SK-N-SH treated with all-trans-retinoic acid at 6 μM for 48 hours (cell line): Measurements from ENCODE around the gene CBFA2T2.
"Not testable (repeated sequence)": the region's sequence is repeated elsewhere in the genome, so short reads cannot be mapped to it uniquely, and the experiment has no call there.

Experiments used
- ATAC-seq: fragments of 200-7000 bp; cut with Tn5 transposase; 3 replicates; pipeline ENCODE4 v1.9.1; 2020; ENCODE audit warnings: mild to moderate bottlenecking, moderate library complexity
- ARNTL ChIP-seq: fragments of 450-650 bp; formaldehyde crosslinking; IDR thresholded peaks from 2 replicates; pipeline ENCODE4 v1.5.0; 2020; ENCODE audit warnings: low read depth, mild to moderate bottlenecking, moderate library complexity, borderline replicate concordance
- BACH2 ChIP-seq: fragments of 250-450 bp; sonication (Bioruptor Pico); IDR thresholded peaks from 2 replicates; pipeline ENCODE4 v1.9.0; 2021; ENCODE audit warnings: mild to moderate bottlenecking, borderline replicate concordance
- CREB5 ChIP-seq: fragments of 250-450 bp; sonication (Bioruptor Pico); IDR thresholded peaks from 2 replicates; pipeline ENCODE4 v1.5.1; 2020; ENCODE audit warnings: low read depth, mild to moderate bottlenecking, moderate library complexity
- CSDC2 ChIP-seq: fragments of 250-450 bp; sonication (Bioruptor Pico); IDR thresholded peaks from 2 replicates; pipeline ENCODE4 v1.5.0; 2020; ENCODE audit warnings: mild to moderate bottlenecking, moderate library complexity
- ESRRG ChIP-seq: fragments of 250-450 bp; sonication (Bioruptor Pico); IDR thresholded peaks from 2 replicates; pipeline ENCODE4 v1.6.1; 2021; ENCODE audit warnings: mild to moderate bottlenecking
- GLIS3 ChIP-seq: fragments of 250-450 bp; sonication (Bioruptor Pico); IDR thresholded peaks from 2 replicates; pipeline ENCODE4 v1.5.0; 2020; ENCODE audit warnings: mild to moderate bottlenecking, moderate library complexity
- ISL1 ChIP-seq: fragments of 250-450 bp; sonication (Bioruptor Pico); IDR thresholded peaks from 2 replicates; pipeline ENCODE4 v2.1.2; 2022; ENCODE audit warnings: mild to moderate bottlenecking, moderate library complexity
- PATZ1 ChIP-seq: fragments of 250-450 bp; sonication (Bioruptor Pico); IDR thresholded peaks from 2 replicates; pipeline ENCODE4 v1.8.0; 2020; ENCODE audit warnings: mild to moderate bottlenecking, moderate library complexity, borderline replicate concordance
- RARB ChIP-seq: fragments of 250-450 bp; sonication (Bioruptor Pico); IDR thresholded peaks from 2 replicates; pipeline ENCODE4 v1.8.0; 2021; ENCODE audit warnings: mild to moderate bottlenecking, moderate library complexity
- SNAI2 ChIP-seq: fragments of 250-450 bp; sonication (Bioruptor Pico); IDR thresholded peaks from 2 replicates; pipeline ENCODE4 v1.5.0; 2020; ENCODE audit warnings: mild to moderate bottlenecking, moderate library complexity
- TCF4 ChIP-seq: fragments of 250-450 bp; sonication (Bioruptor Pico); IDR thresholded peaks from 2 replicates; pipeline ENCODE4 v1.8.0; 2021; ENCODE audit warnings: mild to moderate bottlenecking, moderate library complexity, borderline replicate concordance
- TOX ChIP-seq: fragments of 250-450 bp; sonication (Bioruptor Pico); IDR thresholded peaks from 2 replicates; pipeline ENCODE4 v1.8.0; 2021; ENCODE audit warnings: mild to moderate bottlenecking, moderate library complexity, borderline replicate concordance
- TSHZ2 ChIP-seq: fragments of 250-450 bp; sonication (Bioruptor Pico); IDR thresholded peaks from 2 replicates; pipeline ENCODE4 v1.5.0; 2020; ENCODE audit warnings: mild to moderate bottlenecking, moderate library complexity
- ZC3H10 ChIP-seq: fragments of 250-450 bp; sonication (Bioruptor Pico); IDR thresholded peaks from 2 replicates; pipeline ENCODE4 v1.5.1; 2021; ENCODE audit warnings: mild to moderate bottlenecking, moderate library complexity
- ZFP3 ChIP-seq: fragments of 250-450 bp; sonication (Bioruptor Pico); IDR thresholded peaks from 2 replicates; pipeline ENCODE4 v1.5.0; 2020; ENCODE audit warnings: mild to moderate bottlenecking, moderate library complexity
- ZFP30 ChIP-seq: fragments of 450-650 bp; formaldehyde crosslinking; IDR thresholded peaks from 2 replicates; pipeline ENCODE4 v1.5.0; 2022; ENCODE audit warnings: mild to moderate bottlenecking, moderate library complexity
- ZNF565 ChIP-seq: fragments of 450-650 bp; formaldehyde crosslinking; conservative IDR thresholded peaks from 2 replicates; pipeline ENCODE4 v1.5.0; 2020; ENCODE audit warnings: low read depth, mild to moderate bottlenecking, moderate library complexity
- ZNF70 ChIP-seq: fragments of 450-650 bp; formaldehyde crosslinking; IDR thresholded peaks from 2 replicates; pipeline ENCODE4 v1.5.0; 2020; ENCODE audit warnings: mild to moderate bottlenecking, moderate library complexity
- ZNF8 ChIP-seq: fragments of 450-650 bp; formaldehyde crosslinking; IDR thresholded peaks from 2 replicates; pipeline ENCODE4 v1.5.0; 2020; ENCODE audit warnings: mild to moderate bottlenecking, moderate library complexity
- TF ChIP-seq, protein P1 (sequence below): fragments of 250-450 bp; sonication (Bioruptor Pico); IDR thresholded peaks from 2 replicates; pipeline ENCODE4 v1.5.1; 2021; ENCODE audit warnings: mild to moderate bottlenecking, moderate library complexity
- TF ChIP-seq, protein P2 (sequence below): fragments of 250-450 bp; sonication (Bioruptor Pico); IDR thresholded peaks from 2 replicates; pipeline ENCODE4 v1.8.0; 2021; ENCODE audit warnings: low read depth, mild to moderate bottlenecking, moderate library complexity, borderline replicate concordance

The CBFA2T2 gene

GRCh38 chr20:33589059-33589458, 99.2 kb downstream of the CBFA2T2 start (continued):
- TF ChIP-seq PATZ1 (CRISPR knock-in tag) = no peak
- TF ChIP-seq ZFP3 = no peak
- no peak for TF ChIP-seq ZNF70 (CRISPR knock-in tag)
- TF ChIP-seq TOX (CRISPR knock-in tag) = no peak
- TF ChIP-seq BACH2 (CRISPR knock-in tag) = no peak
- no peak for TF ChIP-seq SNAI2 (CRISPR knock-in tag)
- no peak for TF ChIP-seq ARNTL (CRISPR knock-in tag)
- TF ChIP-seq ZFP30 (CRISPR knock-in tag) = no peak

- ATAC-seq = not testable (repeated sequence)
These were observed 102.0 kb downstream of the CBFA2T2 start for GRCh38 chr20:33591901-33592300.

- TF ChIP-seq ZNF565 (CRISPR knock-in tag) (no peak), BACH2 (CRISPR knock-in tag) (no peak), ARNTL (CRISPR knock-in tag) (no peak), GLIS3 (CRISPR knock-in tag) (no peak), SNAI2 (CRISPR knock-in tag) (no peak), ESRRG (no peak), ZFP3 (no peak)
- TF ChIP-seq, protein P1, sequence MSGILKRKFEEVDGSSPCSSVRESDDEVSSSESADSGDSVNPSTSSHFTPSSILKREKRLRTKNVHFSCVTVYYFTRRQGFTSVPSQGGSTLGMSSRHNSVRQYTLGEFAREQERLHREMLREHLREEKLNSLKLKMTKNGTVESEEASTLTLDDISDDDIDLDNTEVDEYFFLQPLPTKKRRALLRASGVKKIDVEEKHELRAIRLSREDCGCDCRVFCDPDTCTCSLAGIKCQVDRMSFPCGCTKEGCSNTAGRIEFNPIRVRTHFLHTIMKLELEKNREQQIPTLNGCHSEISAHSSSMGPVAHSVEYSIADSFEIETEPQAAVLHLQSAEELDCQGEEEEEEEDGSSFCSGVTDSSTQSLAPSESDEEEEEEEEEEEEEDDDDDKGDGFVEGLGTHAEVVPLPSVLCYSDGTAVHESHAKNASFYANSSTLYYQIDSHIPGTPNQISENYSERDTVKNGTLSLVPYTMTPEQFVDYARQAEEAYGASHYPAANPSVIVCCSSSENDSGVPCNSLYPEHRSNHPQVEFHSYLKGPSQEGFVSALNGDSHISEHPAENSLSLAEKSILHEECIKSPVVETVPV (CRISPR knock-in tag) = no peak
- no peak for ATAC-seq
These were observed 104.8 kb downstream of the CBFA2T2 start for GRCh38 chr20:33594743-33595142.

GRCh38 chr20:33600414-33600813, 110.5 kb downstream of the CBFA2T2 start:
- TF ChIP-seq TOX (CRISPR knock-in tag) (no peak), ZNF8 (CRISPR knock-in tag) (no peak), ZFP30 (CRISPR knock-in tag) (no peak), TCF4 (no peak), BACH2 (CRISPR knock-in tag) (no peak), RARB (CRISPR knock-in tag) (no peak), ZC3H10 (CRISPR knock-in tag) (no peak), TSHZ2 (CRISPR knock-in tag) (no peak), PATZ1 (CRISPR knock-in tag) (no peak), CSDC2 (CRISPR knock-in tag) (no peak), ZFP3 (no peak), CREB5 (CRISPR knock-in tag) (no peak), ZNF70 (CRISPR knock-in tag) (no peak), ZNF565 (CRISPR knock-in tag) (no peak), ISL1 (CRISPR knock-in tag) (no peak), GLIS3 (CRISPR knock-in tag) (no peak)
- TF ChIP-seq, protein P2, sequence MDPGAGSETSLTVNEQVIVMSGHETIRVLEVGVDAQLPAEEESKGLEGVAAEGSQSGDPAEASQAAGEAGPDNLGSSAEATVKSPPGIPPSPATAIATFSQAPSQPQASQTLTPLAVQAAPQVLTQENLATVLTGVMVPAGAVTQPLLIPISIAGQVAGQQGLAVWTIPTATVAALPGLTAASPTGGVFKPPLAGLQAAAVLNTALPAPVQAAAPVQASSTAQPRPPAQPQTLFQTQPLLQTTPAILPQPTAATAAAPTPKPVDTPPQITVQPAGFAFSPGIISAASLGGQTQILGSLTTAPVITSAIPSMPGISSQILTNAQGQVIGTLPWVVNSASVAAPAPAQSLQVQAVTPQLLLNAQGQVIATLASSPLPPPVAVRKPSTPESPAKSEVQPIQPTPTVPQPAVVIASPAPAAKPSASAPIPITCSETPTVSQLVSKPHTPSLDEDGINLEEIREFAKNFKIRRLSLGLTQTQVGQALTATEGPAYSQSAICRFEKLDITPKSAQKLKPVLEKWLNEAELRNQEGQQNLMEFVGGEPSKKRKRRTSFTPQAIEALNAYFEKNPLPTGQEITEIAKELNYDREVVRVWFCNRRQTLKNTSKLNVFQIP (CRISPR knock-in tag) = no peak
- TF ChIP-seq, protein P1 (CRISPR knock-in tag) = no peak
- ATAC-seq = no peak
